ENCODE measurements around the gene MFSD6L.

The MFSD6L gene

GRCh38 chr17:8791910-8792270 is 7.3 kb downstream of the MFSD6L start:
- no peak for TF ChIP-seq POLR2A (IDR thresholded peaks at IDR 0.05; ENCODE audit: low read length)
- TF ChIP-seq GATA1 (IDR thresholded peaks at IDR 0.05; ENCODE audit: low read depth, low read length): no peak
- no peak for DNase-seq

- TF ChIP-seq GATA1 (IDR thresholded peaks at IDR 0.05; ENCODE audit: low read depth, low read length) (no peak), POLR2A (IDR thresholded peaks at IDR 0.05; ENCODE audit: low read length) (no peak)
- DNase-seq: no peak
These were observed 7.8 kb downstream of the MFSD6L start for GRCh38 chr17:8791248-8791909.

GRCh38 chr17:8789743-8790142 is 9.4 kb downstream of the MFSD6L start:
- no peak for DNase-seq
- no peak for TF ChIP-seq GATA1 (IDR thresholded peaks at IDR 0.05; ENCODE audit: low read depth, low read length)
- no peak for TF ChIP-seq POLR2A (IDR thresholded peaks at IDR 0.05; ENCODE audit: low read length)

GRCh38 chr17:8788998-8789397 is 10.2 kb downstream of the MFSD6L start:
- no peak for DNase-seq
- no peak for TF ChIP-seq POLR2A (IDR thresholded peaks at IDR 0.05; ENCODE audit: low read length)
- TF ChIP-seq GATA1 (IDR thresholded peaks at IDR 0.05; ENCODE audit: low read depth, low read length): no peak

GRCh38 chr17:8785547-8786413 is 13.4 kb downstream of the MFSD6L start:
- peak; percentile 37 to 71 for DNase-seq
- no peak for TF ChIP-seq POLR2A (IDR thresholded peaks at IDR 0.05; ENCODE audit: low read length)
- TF ChIP-seq GATA1 (IDR thresholded peaks at IDR 0.05; ENCODE audit: low read depth, low read length): no peak

- no peak for DNase-seq
- no peak for TF ChIP-seq GATA1 (IDR thresholded peaks at IDR 0.05; ENCODE audit: low read depth, low read length)
- no peak for TF ChIP-seq POLR2A (IDR thresholded peaks at IDR 0.05; ENCODE audit: low read length)
These were observed 17.0 kb downstream of the MFSD6L start for GRCh38 chr17:8782176-8782575.

GRCh38 chr17:8781776-8782175 is 17.4 kb downstream of the MFSD6L start:
- TF ChIP-seq GATA1 (IDR thresholded peaks at IDR 0.05; ENCODE audit: low read depth, low read length): no peak
- no peak for TF ChIP-seq POLR2A (IDR thresholded peaks at IDR 0.05; ENCODE audit: low read length)
- DNase-seq: no peak

GRCh38 chr17:8776881-8777280 is 22.3 kb downstream of the MFSD6L start:
- DNase-seq: no peak
- TF ChIP-seq POLR2A (IDR thresholded peaks at IDR 0.05; ENCODE audit: low read length) (no peak), GATA1 (IDR thresholded peaks at IDR 0.05; ENCODE audit: low read depth, low read length) (no peak)

GRCh38 chr17:8776248-8776647 is 22.9 kb downstream of the MFSD6L start:
- TF ChIP-seq GATA1 (IDR thresholded peaks at IDR 0.05; ENCODE audit: low read depth, low read length) (no peak), POLR2A (IDR thresholded peaks at IDR 0.05; ENCODE audit: low read length) (no peak)
- DNase-seq: no peak

- DNase-seq: no peak
- TF ChIP-seq GATA1 (IDR thresholded peaks at IDR 0.05; ENCODE audit: low read depth, low read length) (no peak), POLR2A (IDR thresholded peaks at IDR 0.05; ENCODE audit: low read length) (no peak)
These were observed 32.4 kb downstream of the MFSD6L start for GRCh38 chr17:8766731-8767130.

- no peak for DNase-seq
- TF ChIP-seq POLR2A (IDR thresholded peaks at IDR 0.05; ENCODE audit: low read length) (no peak), GATA1 (IDR thresholded peaks at IDR 0.05; ENCODE audit: low read depth, low read length) (no peak)
These were observed 37.2 kb downstream of the MFSD6L start for GRCh38 chr17:8762012-8762411.

GRCh38 chr17:8758137-8758596 is 41.0 kb downstream of the MFSD6L start, which contains the start of gene SPDYE4:
TSS of gene SPDYE4 (minus strand) at chr17:8758546. CDS start at chr17:8758382, 164 bp downstream.
- DNase-seq: no peak
- TF ChIP-seq POLR2A (IDR thresholded peaks at IDR 0.05; ENCODE audit: low read length): no peak
- TF ChIP-seq GATA1 (IDR thresholded peaks at IDR 0.05; ENCODE audit: low read depth, low read length): no peak

GRCh38 chr17:8757189-8757588 is 42.0 kb downstream of the MFSD6L start:
- DNase-seq: no peak
- TF ChIP-seq GATA1 (IDR thresholded peaks at IDR 0.05; ENCODE audit: low read depth, low read length): no peak
- no peak for TF ChIP-seq POLR2A (IDR thresholded peaks at IDR 0.05; ENCODE audit: low read length)

GRCh38 chr17:8755590-8756255 is 43.4 kb downstream of the MFSD6L start:
- DNase-seq: no peak
- TF ChIP-seq POLR2A (IDR thresholded peaks at IDR 0.05; ENCODE audit: low read length) (no peak), GATA1 (IDR thresholded peaks at IDR 0.05; ENCODE audit: low read depth, low read length) (no peak)
